Suprapubic skin (tissue), 4 donors: ENCODE data around the gene ERGIC1. TPM values are rescaled to one million over a fixed set of nuclear protein-coding genes. Genes with fewer than 3 reads are reported as not detected.
"Not testable (repeated sequence)": the region's sequence is repeated elsewhere in the genome, so short reads cannot be mapped to it uniquely, and the experiment has no call there.

Experiments
- DNase-seq, 2 donors: peaks; one replicate each; pipeline ENCODE4 v3.0.0-alpha.2; 2019; ENCODE audit warnings: low spot score in 2 of 2
- H3K27ac ChIP-seq: fragments of 200-600 bp; sonication (generic); one replicate; pipeline ENCODE4 v1.5.1; 2019
- H3K27me3 ChIP-seq: fragments of 200-600 bp; sonication (generic); one replicate; pipeline ENCODE4 v1.5.1; 2019
- H3K36me3 ChIP-seq: fragments of 200-600 bp; sonication (generic); one replicate; pipeline ENCODE4 v1.5.1; 2019
- H3K4me1 ChIP-seq: fragments of 200-600 bp; sonication (generic); one replicate; pipeline ENCODE4 v1.5.1; 2019
- H3K4me3 ChIP-seq: fragments of 200-600 bp; sonication (generic); one replicate; pipeline ENCODE4 v1.5.1; 2019; ENCODE audit warnings: mild to moderate bottlenecking
- H3K9me3 ChIP-seq: fragments of 200-600 bp; sonication (generic); one replicate; pipeline ENCODE4 v1.5.1; 2019
- CTCF ChIP-seq, 2 donors: fragments of 200-600 bp in 1 of 2; fragments of 450-650 bp in 1 of 2; sonication (generic) in 1 of 2; IDR thresholded peaks; one replicate each; pipeline ENCODE4 v1.5.1; 2016 to 2019; ENCODE audit warnings: antibody characterized with exemption in 2 of 2, mild to moderate bottlenecking in 1 of 2, moderate library complexity in 1 of 2
- EP300 ChIP-seq: sonication (generic); formaldehyde crosslinking; IDR thresholded peaks from one replicate; pipeline ENCODE4 v1.6.1; 2017; ENCODE audit warnings: antibody characterized with exemption
- POLR2A ChIP-seq, 2 donors: fragments of 450-650 bp; IDR thresholded peaks; one replicate each; pipeline ENCODE4 v1.6.1; 2017; ENCODE audit warnings: antibody characterized with exemption in 2 of 2, mild to moderate bottlenecking in 2 of 2, moderate library complexity in 2 of 2
- POLR2AphosphoS5 ChIP-seq, 3 donors: sonication (generic); formaldehyde crosslinking; IDR thresholded peaks; one replicate each; pipeline ENCODE4 v1.6.1; 2017; ENCODE audit warnings: antibody characterized with exemption in 3 of 3
- WGBS: methylation state at CpG from one replicate; pipeline ENCODE4 v1.1.5; 2018; 5-methylcytosine and 5-hydroxymethylcytosine counted together
- total RNA-seq, 4 donors: library from RNA; depleted of rRNA; stranded (reverse); fragments of >200 nt; gene quantifications; one replicate each; pipeline ENCODE4 v1.1.0, GENCODE V29; 2016

The ERGIC1 gene
- total RNA-seq, 4 donors from 2014 or later = 81.2 to 106 (median 91.8) TPM

GRCh38 chr5:172806897-172807672 is 27.0 kb upstream of the ERGIC1 start:
- peak overlapping the region; percentile 32 for H3K4me3 ChIP-seq
- peaks cover 3% of the 10 kb centered on the region for H3K4me1 ChIP-seq
- H3K27me3 ChIP-seq = no peaks in the 10 kb centered on the region
- 63% methylated on average over 24 of the region's 24 CpGs for WGBS
- DNase-seq = peak; percentile 94 to 95
- H3K36me3 ChIP-seq = no peaks in the 10 kb centered on the region
- no peak for TF ChIP-seq CTCF (IDR thresholded peaks at IDR 0.05)
- no peak for TF ChIP-seq POLR2AphosphoS5 (IDR thresholded peaks at IDR 0.05)
- TF ChIP-seq EP300 = no peak
- peak in 1 of 2 donors; percentile 76 for TF ChIP-seq POLR2A (IDR thresholded peaks at IDR 0.05)
- H3K9me3 ChIP-seq = no peaks in the 10 kb centered on the region
- H3K27ac ChIP-seq = peak overlapping the region; percentile 32

GRCh38 chr5:172807766-172808311 is 26.2 kb upstream of the ERGIC1 start:
- H3K9me3 ChIP-seq = no peaks in the 10 kb centered on the region
- H3K36me3 ChIP-seq = no peaks in the 10 kb centered on the region
- H3K4me3 ChIP-seq = peak overlapping the region; percentile 32
- H3K27ac ChIP-seq = peak overlapping the region; percentile 32
- WGBS = 87% methylated on average over 11 of the region's 11 CpGs
- peaks cover 3% of the 10 kb centered on the region for H3K4me1 ChIP-seq
- no peaks in the 10 kb centered on the region for H3K27me3 ChIP-seq
- DNase-seq = no peak
- TF ChIP-seq CTCF (IDR thresholded peaks at IDR 0.05) (no peak), EP300 (no peak), POLR2A (IDR thresholded peaks at IDR 0.05) (no peak), POLR2AphosphoS5 (IDR thresholded peaks at IDR 0.05) (no peak)

GRCh38 chr5:172809774-172810173 is 24.3 kb upstream of the ERGIC1 start:
- TF ChIP-seq CTCF (IDR thresholded peaks at IDR 0.05) (no peak), POLR2A (IDR thresholded peaks at IDR 0.05) (no peak), EP300 (no peak), POLR2AphosphoS5 (IDR thresholded peaks at IDR 0.05) (no peak)
- DNase-seq = no peak
- Histone ChIP-seq H3K27ac (no peak overlapping the region), H3K36me3 (no peaks in the 10 kb centered on the region), H3K27me3 (no peaks in the 10 kb centered on the region), H3K9me3 (no peaks in the 10 kb centered on the region), H3K4me1 (peaks cover 3% of the 10 kb centered on the region), H3K4me3 (no peak overlapping the region)
- WGBS = 99% methylated on average over 2 of the region's 2 CpGs

GRCh38 chr5:172810996-172811395 is 23.1 kb upstream of the ERGIC1 start:
- not testable (repeated sequence) for H3K36me3 ChIP-seq, H3K4me3 ChIP-seq, H3K27ac ChIP-seq, DNase-seq, H3K9me3 ChIP-seq, H3K4me1 ChIP-seq, H3K27me3 ChIP-seq
- 92% methylated on average over 4 of the region's 4 CpGs for WGBS

- Histone ChIP-seq H3K36me3 (no peaks in the 10 kb centered on the region), H3K4me1 (peaks cover 8% of the 10 kb centered on the region), H3K27ac (no peak overlapping the region), H3K4me3 (no peak overlapping the region), H3K9me3 (no peaks in the 10 kb centered on the region), H3K27me3 (no peaks in the 10 kb centered on the region)
- WGBS = 79% methylated on average over 7 of the region's 7 CpGs
- no peak for DNase-seq
- no peak for TF ChIP-seq POLR2A (IDR thresholded peaks at IDR 0.05)
- no peak for TF ChIP-seq CTCF (IDR thresholded peaks at IDR 0.05)
- TF ChIP-seq POLR2AphosphoS5 (IDR thresholded peaks at IDR 0.05) = no peak
- no peak for TF ChIP-seq EP300
Observed at GRCh38 chr5:172815631-172816030, 18.4 kb upstream of the ERGIC1 start.
